ENCODE data around the gene ARID1B. TPM values are rescaled to one million over a fixed set of nuclear protein-coding genes. Genes with fewer than 3 reads are reported as not detected.

Gene ARID1B
- total RNA-seq, 1 experiment from 2014 or later = 63.9 TPM

DNA sequence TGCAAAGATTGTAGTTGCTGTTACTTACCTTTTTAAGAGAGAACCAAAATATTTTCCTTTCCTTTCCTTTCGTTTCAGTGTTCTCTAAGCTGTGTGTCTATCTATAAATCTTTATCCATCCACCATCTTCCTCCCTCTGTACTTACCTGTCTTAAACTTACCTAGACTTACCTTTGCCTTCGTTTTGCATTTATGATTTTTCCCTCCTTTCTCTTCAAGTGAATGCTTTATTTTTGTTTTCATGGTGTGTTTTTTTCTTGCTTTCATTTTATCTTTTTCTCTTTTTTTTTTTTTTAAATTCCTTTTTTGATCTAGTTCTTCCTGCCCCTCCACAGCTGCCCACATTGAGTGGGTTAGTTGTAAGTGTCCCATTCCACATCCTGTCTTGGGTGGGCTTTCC is 26.2 kb downstream of the ARID1B start:
- BruUV-seq (replicated peaks) = no TSS peak
- TF ChIP-seq, protein P1, sequence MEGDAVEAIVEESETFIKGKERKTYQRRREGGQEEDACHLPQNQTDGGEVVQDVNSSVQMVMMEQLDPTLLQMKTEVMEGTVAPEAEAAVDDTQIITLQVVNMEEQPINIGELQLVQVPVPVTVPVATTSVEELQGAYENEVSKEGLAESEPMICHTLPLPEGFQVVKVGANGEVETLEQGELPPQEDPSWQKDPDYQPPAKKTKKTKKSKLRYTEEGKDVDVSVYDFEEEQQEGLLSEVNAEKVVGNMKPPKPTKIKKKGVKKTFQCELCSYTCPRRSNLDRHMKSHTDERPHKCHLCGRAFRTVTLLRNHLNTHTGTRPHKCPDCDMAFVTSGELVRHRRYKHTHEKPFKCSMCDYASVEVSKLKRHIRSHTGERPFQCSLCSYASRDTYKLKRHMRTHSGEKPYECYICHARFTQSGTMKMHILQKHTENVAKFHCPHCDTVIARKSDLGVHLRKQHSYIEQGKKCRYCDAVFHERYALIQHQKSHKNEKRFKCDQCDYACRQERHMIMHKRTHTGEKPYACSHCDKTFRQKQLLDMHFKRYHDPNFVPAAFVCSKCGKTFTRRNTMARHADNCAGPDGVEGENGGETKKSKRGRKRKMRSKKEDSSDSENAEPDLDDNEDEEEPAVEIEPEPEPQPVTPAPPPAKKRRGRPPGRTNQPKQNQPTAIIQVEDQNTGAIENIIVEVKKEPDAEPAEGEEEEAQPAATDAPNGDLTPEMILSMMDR (IDR thresholded peaks at IDR 0.05; ENCODE audit: unreplicated experiment) = no peak
- Mint-ChIP-seq H3K4me1 (ENCODE audit: insufficient read depth, unreplicated experiment) (peaks cover 4% of the 10 kb centered on the region), H3K36me3 (ENCODE audit: insufficient read depth, unreplicated experiment) (no peaks in the 10 kb centered on the region), H3K9me3 (ENCODE audit: unreplicated experiment) (no peaks in the 10 kb centered on the region), H3K27me3 (ENCODE audit: insufficient read depth, unreplicated experiment) (no peaks in the 10 kb centered on the region), H3K4me3 (ENCODE audit: unreplicated experiment) (no peak overlapping the region), H3K27ac (ENCODE audit: low read depth, unreplicated experiment) (peak overlapping the region; percentile 1)
- intact Hi-C loops (cut with micrococcal nuclease) = no loop called here
- ChIA-PET POLR2A (interaction anchor here (0.7 to 1.3 kb wide), 4 partner anchors 11 to 20 kb away, joined by 3 to 4 read pairs (median 4); no protein-coding TSS in a partner anchor), CTCF (interaction anchor here (0.7 kb wide), 1 partner anchor 379 kb away, joined by 3 read pairs; no protein-coding TSS in a partner anchor)
- no peak for DNase-seq (ENCODE audit: unreplicated experiment)

DNA sequence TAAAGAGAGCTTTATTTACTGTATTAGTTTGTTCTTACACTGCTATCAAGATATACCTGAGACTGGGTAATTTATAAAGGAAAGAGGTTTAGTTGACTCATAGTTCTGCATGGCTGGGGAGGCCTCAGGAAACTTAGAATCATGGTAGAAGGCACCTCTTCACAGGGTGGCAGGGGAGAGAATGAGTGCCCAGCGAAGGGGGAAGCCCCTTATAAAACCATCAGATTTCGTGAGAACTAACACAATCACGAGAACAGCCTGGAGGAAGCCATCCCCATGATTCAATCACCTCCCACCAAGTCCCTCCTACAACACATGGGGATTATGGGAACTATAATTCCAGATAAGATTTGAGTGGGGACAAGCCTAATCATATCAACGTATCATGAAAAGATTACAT is 27.2 kb downstream of the ARID1B start:
- BruUV-seq (replicated peaks) = no TSS peak
- ChIA-PET CTCF (interaction anchor here (0.6 to 0.9 kb wide), 2 partner anchors 19 to 82 kb away, joined by 3 read pairs; no protein-coding TSS in a partner anchor), POLR2A (interaction anchor here (1.3 kb wide), 2 partner anchors 12 to 21 kb away, joined by 3 to 4 read pairs; no protein-coding TSS in a partner anchor)
- H3K27me3 Mint-ChIP-seq (ENCODE audit: insufficient read depth, unreplicated experiment) = no peaks in the 10 kb centered on the region
- no peaks in the 10 kb centered on the region for H3K4me1 Mint-ChIP-seq (ENCODE audit: insufficient read depth, unreplicated experiment)
- no peak overlapping the region for H3K27ac Mint-ChIP-seq (ENCODE audit: low read depth, unreplicated experiment)
- intact Hi-C loops (cut with micrococcal nuclease) = no loop called here
- no peak overlapping the region for H3K4me3 Mint-ChIP-seq (ENCODE audit: unreplicated experiment)
- H3K9me3 Mint-ChIP-seq (ENCODE audit: unreplicated experiment) = no peaks in the 10 kb centered on the region
- DNase-seq (ENCODE audit: unreplicated experiment) = no peak
- TF ChIP-seq, protein P1 (IDR thresholded peaks at IDR 0.05; ENCODE audit: unreplicated experiment) = no peak
- no peaks in the 10 kb centered on the region for H3K36me3 Mint-ChIP-seq (ENCODE audit: insufficient read depth, unreplicated experiment)

DNA sequence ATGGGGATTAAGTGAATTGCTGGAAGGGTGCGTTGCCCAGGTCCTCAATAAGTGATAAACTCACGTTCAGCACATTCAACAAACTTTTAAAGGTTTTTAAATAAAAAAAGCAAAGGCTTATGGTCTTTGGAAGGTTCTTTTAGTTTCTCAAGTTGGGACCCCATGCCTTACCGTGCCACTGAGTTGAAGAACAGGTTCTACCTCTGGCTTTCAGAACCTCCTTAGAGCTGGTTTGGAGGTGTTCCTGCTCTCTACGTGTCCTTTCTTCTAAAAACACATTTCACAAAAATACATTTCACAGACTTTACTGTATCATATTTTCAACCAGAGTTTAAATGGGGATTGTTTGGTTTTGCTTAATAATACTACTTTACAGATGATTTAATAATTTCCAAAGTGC is 29.0 kb downstream of the ARID1B start:
- no peak overlapping the region for H3K4me3 Mint-ChIP-seq (ENCODE audit: unreplicated experiment)
- no peaks in the 10 kb centered on the region for H3K27me3 Mint-ChIP-seq (ENCODE audit: insufficient read depth, unreplicated experiment)
- intact Hi-C loops (cut with micrococcal nuclease) = no loop called here
- no peak for DNase-seq (ENCODE audit: unreplicated experiment)
- TF ChIP-seq, protein P1 (IDR thresholded peaks at IDR 0.05; ENCODE audit: unreplicated experiment) = no peak
- ChIA-PET CTCF (interaction anchor here (0.8 to 1.4 kb wide), 2 partner anchors 14 to 240 kb away, joined by 3 to 5 read pairs; no protein-coding TSS in a partner anchor), POLR2A (interaction anchor here (1.1 to 1.4 kb wide), 2 partner anchors 13 to 22 kb away, joined by 3 to 5 read pairs; no protein-coding TSS in a partner anchor)
- no TSS peak for BruUV-seq (replicated peaks)
- H3K9me3 Mint-ChIP-seq (ENCODE audit: unreplicated experiment) = peaks cover 8% of the 10 kb centered on the region
- peaks cover 11% of the 10 kb centered on the region for H3K4me1 Mint-ChIP-seq (ENCODE audit: insufficient read depth, unreplicated experiment)
- peaks cover 6% of the 10 kb centered on the region for H3K36me3 Mint-ChIP-seq (ENCODE audit: insufficient read depth, unreplicated experiment)
- H3K27ac Mint-ChIP-seq (ENCODE audit: low read depth, unreplicated experiment) = no peak overlapping the region

DNA sequence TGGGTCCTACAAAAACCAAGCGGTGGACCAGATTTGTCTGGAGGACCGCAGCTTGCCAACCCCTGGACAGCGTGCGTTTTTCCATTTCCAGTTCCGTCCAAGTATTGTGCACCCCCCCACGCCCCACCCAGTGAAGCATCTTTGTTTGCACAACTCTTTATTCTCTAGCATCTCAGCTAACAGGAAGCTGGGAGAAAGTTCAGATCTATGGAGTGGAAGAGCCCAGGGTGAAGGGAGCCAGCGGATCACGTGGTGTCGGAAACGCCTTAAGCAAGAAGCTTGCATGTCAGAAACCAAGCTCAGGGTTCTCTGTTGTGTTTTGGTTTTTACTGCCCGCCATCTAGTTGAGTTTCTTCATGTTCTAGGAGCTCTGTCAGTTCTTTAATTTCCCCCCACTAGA is 29.9 kb downstream of the ARID1B start:
- BruUV-seq (replicated peaks) = no TSS peak
- peaks cover 8% of the 10 kb centered on the region for H3K9me3 Mint-ChIP-seq (ENCODE audit: unreplicated experiment)
- H3K27me3 Mint-ChIP-seq (ENCODE audit: insufficient read depth, unreplicated experiment) = no peaks in the 10 kb centered on the region
- ChIA-PET CTCF (interaction anchor here (0.7 kb wide), 1 partner anchor 119 kb away, joined by 4 read pairs; no protein-coding TSS in a partner anchor), POLR2A (interaction anchor here (0.8 to 1.8 kb wide), 3 partner anchors 9 to 12 kb away, joined by 3 to 4 read pairs (median 3); no protein-coding TSS in a partner anchor)
- H3K27ac Mint-ChIP-seq (ENCODE audit: low read depth, unreplicated experiment) = no peak overlapping the region
- DNase-seq (ENCODE audit: unreplicated experiment) = no peak
- peaks cover 6% of the 10 kb centered on the region for H3K36me3 Mint-ChIP-seq (ENCODE audit: insufficient read depth, unreplicated experiment)
- no peak overlapping the region for H3K4me3 Mint-ChIP-seq (ENCODE audit: unreplicated experiment)
- peaks cover 11% of the 10 kb centered on the region for H3K4me1 Mint-ChIP-seq (ENCODE audit: insufficient read depth, unreplicated experiment)
- intact Hi-C loops (cut with micrococcal nuclease) = no loop called here
- TF ChIP-seq, protein P1 (IDR thresholded peaks at IDR 0.05; ENCODE audit: unreplicated experiment) = no peak

Data from MCF 10A (cell line).